ENCODE results near the gene AMOT. TPM values are rescaled to one million over a fixed set of nuclear protein-coding genes. Genes with fewer than 3 reads are reported as not detected.
A peak's percentile ranks its signal among the peaks of the same experiment; 100 is the strongest.

Gene AMOT, protein sequence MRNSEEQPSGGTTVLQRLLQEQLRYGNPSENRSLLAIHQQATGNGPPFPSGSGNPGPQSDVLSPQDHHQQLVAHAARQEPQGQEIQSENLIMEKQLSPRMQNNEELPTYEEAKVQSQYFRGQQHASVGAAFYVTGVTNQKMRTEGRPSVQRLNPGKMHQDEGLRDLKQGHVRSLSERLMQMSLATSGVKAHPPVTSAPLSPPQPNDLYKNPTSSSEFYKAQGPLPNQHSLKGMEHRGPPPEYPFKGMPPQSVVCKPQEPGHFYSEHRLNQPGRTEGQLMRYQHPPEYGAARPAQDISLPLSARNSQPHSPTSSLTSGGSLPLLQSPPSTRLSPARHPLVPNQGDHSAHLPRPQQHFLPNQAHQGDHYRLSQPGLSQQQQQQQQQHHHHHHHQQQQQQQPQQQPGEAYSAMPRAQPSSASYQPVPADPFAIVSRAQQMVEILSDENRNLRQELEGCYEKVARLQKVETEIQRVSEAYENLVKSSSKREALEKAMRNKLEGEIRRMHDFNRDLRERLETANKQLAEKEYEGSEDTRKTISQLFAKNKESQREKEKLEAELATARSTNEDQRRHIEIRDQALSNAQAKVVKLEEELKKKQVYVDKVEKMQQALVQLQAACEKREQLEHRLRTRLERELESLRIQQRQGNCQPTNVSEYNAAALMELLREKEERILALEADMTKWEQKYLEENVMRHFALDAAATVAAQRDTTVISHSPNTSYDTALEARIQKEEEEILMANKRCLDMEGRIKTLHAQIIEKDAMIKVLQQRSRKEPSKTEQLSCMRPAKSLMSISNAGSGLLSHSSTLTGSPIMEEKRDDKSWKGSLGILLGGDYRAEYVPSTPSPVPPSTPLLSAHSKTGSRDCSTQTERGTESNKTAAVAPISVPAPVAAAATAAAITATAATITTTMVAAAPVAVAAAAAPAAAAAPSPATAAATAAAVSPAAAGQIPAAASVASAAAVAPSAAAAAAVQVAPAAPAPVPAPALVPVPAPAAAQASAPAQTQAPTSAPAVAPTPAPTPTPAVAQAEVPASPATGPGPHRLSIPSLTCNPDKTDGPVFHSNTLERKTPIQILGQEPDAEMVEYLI
- total RNA-seq, result 108 and 116 TPM in 2 replicates
- long read RNA-seq, partial matches to known transcripts, result 2 of 12 reads
- long read RNA-seq, other reads (novel, unspliced or antisense), result 10 of 12 reads

DNA sequence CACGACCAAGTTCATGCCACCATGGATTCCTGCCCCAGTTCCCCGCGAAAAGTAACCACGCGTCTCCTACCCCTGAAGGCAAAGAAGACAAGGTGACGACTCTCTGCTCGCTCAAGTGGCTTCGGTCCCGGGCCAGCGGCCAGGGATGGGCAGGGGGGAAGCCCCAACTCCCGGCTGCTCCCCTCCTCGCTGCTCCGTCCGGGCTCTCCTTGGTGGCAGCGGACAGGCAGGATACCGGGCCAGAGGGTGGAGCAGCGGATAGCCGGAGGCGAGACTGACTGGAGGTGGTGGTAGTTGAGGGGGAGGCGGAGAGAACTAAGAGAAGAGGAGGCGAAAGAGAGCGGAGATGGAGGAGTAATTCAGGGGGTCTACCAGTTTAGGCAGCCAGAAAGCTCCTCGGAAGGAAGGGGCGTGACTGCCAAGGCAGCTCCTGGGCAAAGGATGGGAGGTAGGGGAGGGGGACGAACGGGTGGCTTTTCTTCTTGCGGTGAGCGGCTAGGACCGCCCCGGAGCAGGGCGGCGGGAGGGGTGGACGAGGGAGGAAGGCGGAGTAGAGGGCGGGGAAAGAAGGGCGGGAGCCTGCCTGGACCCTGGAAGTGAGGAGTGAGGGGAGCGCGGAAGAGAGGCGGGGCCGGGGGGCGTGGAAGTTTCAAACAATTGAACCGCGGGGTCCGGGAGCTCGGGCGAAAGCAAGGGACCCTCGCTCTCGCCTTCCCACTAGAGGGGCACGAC lies at the start of gene AMOT:
Gene AMOT (minus strand): TSS at position 450 of the 732 bp plus-strand sequence. CDS start 17,705 bp downstream, outside the sequence.
- H3K4me1 Mint-ChIP-seq, result peaks cover 77% of the 10 kb centered on the region
- H3K27ac Mint-ChIP-seq (ENCODE audit: unreplicated experiment), result peak within 1 kb of the TSS; percentile 99
- peak; percentile 91 for DNase-seq (ENCODE audit: low read depth, low spot score)
- no peaks in the 10 kb centered on the region for H3K27me3 Mint-ChIP-seq (ENCODE audit: low read depth)
- H3K36me3 Mint-ChIP-seq (ENCODE audit: low read depth), result no peaks in the 10 kb centered on the region
- no peaks in the 10 kb centered on the region for H3K9me3 Mint-ChIP-seq
- H3K4me3 Mint-ChIP-seq, result peak within 1 kb of the TSS; percentile 99
- TF ChIP-seq, protein P1, sequence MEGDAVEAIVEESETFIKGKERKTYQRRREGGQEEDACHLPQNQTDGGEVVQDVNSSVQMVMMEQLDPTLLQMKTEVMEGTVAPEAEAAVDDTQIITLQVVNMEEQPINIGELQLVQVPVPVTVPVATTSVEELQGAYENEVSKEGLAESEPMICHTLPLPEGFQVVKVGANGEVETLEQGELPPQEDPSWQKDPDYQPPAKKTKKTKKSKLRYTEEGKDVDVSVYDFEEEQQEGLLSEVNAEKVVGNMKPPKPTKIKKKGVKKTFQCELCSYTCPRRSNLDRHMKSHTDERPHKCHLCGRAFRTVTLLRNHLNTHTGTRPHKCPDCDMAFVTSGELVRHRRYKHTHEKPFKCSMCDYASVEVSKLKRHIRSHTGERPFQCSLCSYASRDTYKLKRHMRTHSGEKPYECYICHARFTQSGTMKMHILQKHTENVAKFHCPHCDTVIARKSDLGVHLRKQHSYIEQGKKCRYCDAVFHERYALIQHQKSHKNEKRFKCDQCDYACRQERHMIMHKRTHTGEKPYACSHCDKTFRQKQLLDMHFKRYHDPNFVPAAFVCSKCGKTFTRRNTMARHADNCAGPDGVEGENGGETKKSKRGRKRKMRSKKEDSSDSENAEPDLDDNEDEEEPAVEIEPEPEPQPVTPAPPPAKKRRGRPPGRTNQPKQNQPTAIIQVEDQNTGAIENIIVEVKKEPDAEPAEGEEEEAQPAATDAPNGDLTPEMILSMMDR (conservative IDR thresholded peaks at IDR 0.05), result no peak

DNA sequence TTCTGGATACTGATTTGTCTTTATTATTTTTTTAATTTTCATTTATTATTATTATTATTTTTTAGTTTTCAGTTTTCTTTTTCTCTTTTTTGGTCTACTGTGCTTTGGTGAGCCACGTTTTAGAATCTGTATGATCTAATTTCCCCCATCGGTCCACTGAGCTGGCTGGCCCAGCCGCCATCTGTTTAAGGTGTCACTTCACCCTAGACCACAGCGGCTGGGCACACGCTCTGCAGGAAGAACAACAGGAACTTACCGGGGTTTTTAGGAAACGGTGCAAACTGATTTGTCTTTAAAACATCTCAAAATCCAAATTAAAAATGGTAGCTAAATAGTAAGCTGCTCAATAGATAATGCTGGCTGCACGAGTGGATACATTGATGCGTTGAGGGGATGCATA lies 48.8 kb upstream of the AMOT start:
- H3K36me3 Mint-ChIP-seq (ENCODE audit: low read depth), result no peaks in the 10 kb centered on the region
- no peak overlapping the region for H3K4me3 Mint-ChIP-seq

DNA sequence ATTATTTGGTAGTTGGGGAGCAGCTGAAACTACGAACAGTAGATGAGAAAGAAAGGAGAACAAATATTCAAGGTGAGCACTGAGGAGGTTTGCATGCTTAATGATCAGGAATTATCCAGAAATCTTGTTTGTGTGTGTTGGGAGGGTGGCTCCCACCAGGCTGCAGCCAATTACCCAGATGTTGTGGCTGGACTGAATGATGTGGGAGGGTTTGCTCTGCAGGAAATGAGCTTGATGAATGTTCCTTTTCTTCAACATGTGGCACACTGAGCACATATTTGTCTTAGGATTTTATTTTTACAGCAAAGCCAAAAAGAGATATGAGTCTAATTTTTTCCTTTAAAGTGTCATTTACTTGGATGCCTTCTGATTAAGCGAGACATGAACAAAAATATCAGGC lies 48.3 kb upstream of the AMOT start:
- Mint-ChIP-seq H3K36me3 (ENCODE audit: low read depth) (no peaks in the 10 kb centered on the region), H3K27ac (ENCODE audit: unreplicated experiment) (no peak overlapping the region)

More for the DNA sequence above, 48.8 kb upstream of the AMOT start:
- H3K27me3 Mint-ChIP-seq (ENCODE audit: low read depth), result no peaks in the 10 kb centered on the region
- H3K4me1 Mint-ChIP-seq, result peaks cover 6% of the 10 kb centered on the region
- H3K27ac Mint-ChIP-seq (ENCODE audit: unreplicated experiment), result no peak overlapping the region
- TF ChIP-seq, protein P1 (conservative IDR thresholded peaks at IDR 0.05), result no peak
- H3K9me3 Mint-ChIP-seq, result peaks cover 2% of the 10 kb centered on the region
- DNase-seq (ENCODE audit: low read depth, low spot score), result no peak

DNA sequence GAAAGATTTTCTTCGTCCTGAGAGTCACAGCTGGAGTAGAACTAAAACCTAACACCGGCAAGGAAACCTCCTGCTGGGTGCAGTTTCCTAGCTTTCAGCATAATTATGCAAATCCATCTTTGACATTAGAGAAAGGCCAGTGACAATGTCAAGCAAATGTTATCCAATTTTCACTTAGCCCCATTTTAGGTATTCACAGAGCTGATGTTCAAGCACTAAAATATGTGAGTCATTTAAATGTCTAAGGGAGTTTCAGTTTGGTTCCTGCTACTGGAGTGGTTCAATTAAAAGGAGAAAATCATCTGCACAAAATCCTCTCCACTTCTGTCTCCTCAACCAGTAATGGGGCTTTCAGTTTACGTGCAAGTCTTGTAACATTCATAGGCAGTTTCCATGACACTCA lies 37.1 kb upstream of the AMOT start:
- H3K4me3 Mint-ChIP-seq, result no peak overlapping the region
- TF ChIP-seq, protein P1 (conservative IDR thresholded peaks at IDR 0.05), result no peak

More for the DNA sequence above, 48.3 kb upstream of the AMOT start:
- H3K4me1 Mint-ChIP-seq, result peaks cover 6% of the 10 kb centered on the region
- no peaks in the 10 kb centered on the region for H3K27me3 Mint-ChIP-seq (ENCODE audit: low read depth)
- DNase-seq (ENCODE audit: low read depth, low spot score), result no peak
- TF ChIP-seq, protein P1 (conservative IDR thresholded peaks at IDR 0.05), result no peak
- H3K9me3 Mint-ChIP-seq, result peaks cover 2% of the 10 kb centered on the region
- no peak overlapping the region for H3K4me3 Mint-ChIP-seq

More for the DNA sequence above, 37.1 kb upstream of the AMOT start:
- H3K27me3 Mint-ChIP-seq (ENCODE audit: low read depth), result no peaks in the 10 kb centered on the region
- DNase-seq (ENCODE audit: low read depth, low spot score), result no peak
- H3K9me3 Mint-ChIP-seq, result peaks cover 2% of the 10 kb centered on the region
- peaks cover 13% of the 10 kb centered on the region for H3K4me1 Mint-ChIP-seq
- no peaks in the 10 kb centered on the region for H3K36me3 Mint-ChIP-seq (ENCODE audit: low read depth)
- no peak overlapping the region for H3K27ac Mint-ChIP-seq (ENCODE audit: unreplicated experiment)
